Measurements from ENCODE around the gene SBK2.

SBK2 gene

GRCh38 chr19:55486043-55486970 is 50.6 kb downstream of the SBK2 start:
- WGBS, 2 donors (ENCODE audit: extremely low coverage in 2 of 2, insufficient read length in 2 of 2, insufficient replicate concordance in 1 of 2): no CpG with 5 or more reads among the region's 53 CpGs
- H2AK5ac ChIP-seq (ENCODE audit: low read depth, low read length): peak overlapping the region; percentile 81
- no peak overlapping the region for H3K18ac ChIP-seq (ENCODE audit: low read length)
- no peak overlapping the region for H4K91ac ChIP-seq (ENCODE audit: low read depth, low read length, poor library complexity)
- peak overlapping the region; percentile 18 for H3K23ac ChIP-seq (ENCODE audit: low read depth, low read length, poor library complexity)
- peak overlapping the region in 1 of 2 donors; percentile 82 for H3K4me3 ChIP-seq (ENCODE audit: low read length in 2 of 2)
- no peaks in the 10 kb centered on the region for H3K9me3 ChIP-seq (replicated peaks in 1 of 2; ENCODE audit: control insufficient read depth in 2 of 2, insufficient read depth in 1 of 2, low read depth in 1 of 2, low read length in 2 of 2)
- H3K27me3 ChIP-seq (ENCODE audit: control insufficient read depth in 3 of 3, insufficient read depth in 3 of 3, low read depth in 1 of 3, low read length in 3 of 3): no peaks in the 10 kb centered on the region
- H3K14ac ChIP-seq (ENCODE audit: low read length): peak overlapping the region; percentile 63
- H2BK120ac ChIP-seq (ENCODE audit: low read depth, low read length): no peak overlapping the region
- H3K79me1 ChIP-seq (ENCODE audit: low read depth, low read length): peaks cover 16% of the 10 kb centered on the region
- peaks cover 38 to 49% of the 10 kb centered on the region in 2 donors for H3K4me1 ChIP-seq (ENCODE audit: control insufficient read depth in 2 of 2, insufficient read depth in 1 of 2, low read depth in 1 of 2, low read length in 2 of 2)
- H2AFZ ChIP-seq (ENCODE audit: low read length): no peak overlapping the region
- H2BK15ac ChIP-seq (ENCODE audit: low read length): peak overlapping the region; percentile 89
- peak overlapping the region; percentile 53 for H3K4ac ChIP-seq (ENCODE audit: low read length)
- H3K27ac ChIP-seq (replicated peaks; ENCODE audit: low read length): peak overlapping the region; percentile 4
- peak overlapping the region; percentile 77 for H3K4me2 ChIP-seq (ENCODE audit: insufficient read depth, low read length, poor library complexity, severe bottlenecking)
- H4K8ac ChIP-seq (ENCODE audit: low read depth, low read length): no peak overlapping the region
- peak overlapping the region; percentile 93 for H3K9ac ChIP-seq (ENCODE audit: low read depth, low read length, poor library complexity)
- peak overlapping the region; percentile 91 for H2BK5ac ChIP-seq (ENCODE audit: low read length)
- H3K36me3 ChIP-seq (replicated peaks in 1 of 2; ENCODE audit: control insufficient read depth in 2 of 2, insufficient read depth in 2 of 2, low read length in 2 of 2): peaks cover 4 to 10% of the 10 kb centered on the region in 2 donors
- no peak overlapping the region for H2BK12ac ChIP-seq (ENCODE audit: low read length)
- DNase-seq (ENCODE audit: low spot score): no peak

DNA sequence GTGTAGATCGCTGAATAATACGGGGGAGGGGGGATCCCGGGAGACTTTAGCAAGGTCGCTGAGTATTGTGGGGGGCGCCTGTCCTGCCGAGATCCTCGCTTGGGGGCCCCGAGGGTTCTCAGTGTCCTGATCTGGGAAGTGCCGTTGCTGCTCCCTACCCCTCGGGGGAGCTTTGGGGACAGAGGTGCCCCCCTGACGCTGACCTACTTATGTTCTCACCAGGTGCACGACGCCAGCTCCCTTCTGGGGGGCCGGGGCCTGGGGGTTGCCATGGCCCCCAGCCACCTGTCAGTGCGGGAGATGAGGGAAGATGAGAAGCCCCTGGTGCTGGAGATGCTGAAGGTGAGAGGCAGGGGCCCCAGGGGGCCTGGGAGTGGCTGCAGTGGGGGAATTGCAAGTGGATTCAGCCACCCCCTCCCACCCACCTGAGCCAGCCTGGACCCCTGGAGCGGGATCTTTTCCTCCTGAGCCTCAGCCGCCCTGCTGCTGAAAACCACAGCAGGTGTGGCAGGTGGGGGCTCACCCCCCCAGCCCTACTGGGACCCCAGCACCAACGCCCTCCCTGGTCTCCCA is 51.4 kb downstream of the SBK2 start:
- no peak for DNase-seq (ENCODE audit: low spot score)
- peaks cover 39 to 43% of the 10 kb centered on the region in 2 donors for H3K4me1 ChIP-seq (ENCODE audit: control insufficient read depth in 2 of 2, insufficient read depth in 1 of 2, low read depth in 1 of 2, low read length in 2 of 2)
- peaks cover 4 to 14% of the 10 kb centered on the region in 2 donors for H3K36me3 ChIP-seq (replicated peaks in 1 of 2; ENCODE audit: control insufficient read depth in 2 of 2, insufficient read depth in 2 of 2, low read length in 2 of 2)
- H2AFZ ChIP-seq (ENCODE audit: low read length): peak overlapping the region; percentile 91
- no peak overlapping the region for H3K4ac ChIP-seq (ENCODE audit: low read length)
- H3K18ac ChIP-seq (ENCODE audit: low read length): peak overlapping the region; percentile 95
- peak overlapping the region; percentile 100 for H2AK5ac ChIP-seq (ENCODE audit: low read depth, low read length)
- H2BK5ac ChIP-seq (ENCODE audit: low read length): peak overlapping the region; percentile 75
- no peak overlapping the region for H4K8ac ChIP-seq (ENCODE audit: low read depth, low read length)
- peak overlapping the region; percentile 45 for H2BK15ac ChIP-seq (ENCODE audit: low read length)
- H3K4me2 ChIP-seq (ENCODE audit: insufficient read depth, low read length, poor library complexity, severe bottlenecking): peak overlapping the region; percentile 77
- peak overlapping the region; percentile 82 to 83 for H3K4me3 ChIP-seq (ENCODE audit: low read length in 2 of 2)
- no peak overlapping the region for H4K91ac ChIP-seq (ENCODE audit: low read depth, low read length, poor library complexity)
- peak overlapping the region; percentile 46 for H3K27ac ChIP-seq (replicated peaks; ENCODE audit: low read length)
- H3K14ac ChIP-seq (ENCODE audit: low read length): peak overlapping the region; percentile 82
- H3K23ac ChIP-seq (ENCODE audit: low read depth, low read length, poor library complexity): peak overlapping the region; percentile 97
- no peaks in the 10 kb centered on the region for H3K27me3 ChIP-seq (ENCODE audit: control insufficient read depth in 3 of 3, insufficient read depth in 3 of 3, low read depth in 1 of 3, low read length in 3 of 3)
- WGBS, 2 donors (ENCODE audit: extremely low coverage in 2 of 2, insufficient read length in 2 of 2, insufficient replicate concordance in 1 of 2): no CpG with 5 or more reads among the region's 18 CpGs
- peak overlapping the region; percentile 93 for H3K9ac ChIP-seq (ENCODE audit: low read depth, low read length, poor library complexity)
- no peak overlapping the region for H2BK12ac ChIP-seq (ENCODE audit: low read length)
- no peaks in the 10 kb centered on the region for H3K9me3 ChIP-seq (replicated peaks in 1 of 2; ENCODE audit: control insufficient read depth in 2 of 2, insufficient read depth in 1 of 2, low read depth in 1 of 2, low read length in 2 of 2)
- peaks cover 16% of the 10 kb centered on the region for H3K79me1 ChIP-seq (ENCODE audit: low read depth, low read length)
- no peak overlapping the region for H2BK120ac ChIP-seq (ENCODE audit: low read depth, low read length)

GRCh38 chr19:55484593-55485438 is 52.1 kb downstream of the SBK2 start, which contains the start of gene NAT14:
Gene NAT14 (plus strand): TSS chr19:55485188. CDS start chr19:55485709, 521 bp downstream.
- DNase-seq (ENCODE audit: low spot score): peak; percentile 86
- H3K27ac ChIP-seq (replicated peaks; ENCODE audit: low read length): peak within 1 kb of the TSS; percentile 86
- WGBS, 2 donors (ENCODE audit: extremely low coverage in 2 of 2, insufficient read length in 2 of 2, insufficient replicate concordance in 1 of 2): no CpG with 5 or more reads among the region's 78 CpGs

More at GRCh38 chr19:55484593-55485438, 52.1 kb downstream of the SBK2 start, which contains the start of gene NAT14:
- Histone ChIP-seq H4K91ac (ENCODE audit: low read depth, low read length, poor library complexity) (no peak within 1 kb of the TSS), H2BK15ac (ENCODE audit: low read length) (peak within 1 kb of the TSS; percentile 79), H2AK5ac (ENCODE audit: low read depth, low read length) (peak within 1 kb of the TSS; percentile 100), H3K4me3 (ENCODE audit: low read length in 2 of 2) (peak within 1 kb of the TSS; percentile 82 to 83), H2BK120ac (ENCODE audit: low read depth, low read length) (peak within 1 kb of the TSS; percentile 87), H4K8ac (ENCODE audit: low read depth, low read length) (peak within 1 kb of the TSS; percentile 43), H2AFZ (ENCODE audit: low read length) (peak within 1 kb of the TSS; percentile 91), H3K23ac (ENCODE audit: low read depth, low read length, poor library complexity) (peak within 1 kb of the TSS; percentile 97), H3K18ac (ENCODE audit: low read length) (peak within 1 kb of the TSS; percentile 98), H3K9ac (ENCODE audit: low read depth, low read length, poor library complexity) (peak within 1 kb of the TSS; percentile 93), H3K4me2 (ENCODE audit: insufficient read depth, low read length, poor library complexity, severe bottlenecking) (peak within 1 kb of the TSS; percentile 83), H3K14ac (ENCODE audit: low read length) (peak within 1 kb of the TSS; percentile 82), H3K79me1 (ENCODE audit: low read depth, low read length) (peaks cover 18% of the 10 kb centered on the region), H2BK12ac (ENCODE audit: low read length) (peak within 1 kb of the TSS; percentile 58), H3K27me3 (ENCODE audit: control insufficient read depth in 3 of 3, insufficient read depth in 3 of 3, low read depth in 1 of 3, low read length in 3 of 3) (no peaks in the 10 kb centered on the region), H3K4ac (ENCODE audit: low read length) (peak within 1 kb of the TSS; percentile 37), H3K9me3 (replicated peaks in 1 of 2; ENCODE audit: control insufficient read depth in 2 of 2, insufficient read depth in 1 of 2, low read depth in 1 of 2, low read length in 2 of 2) (no peaks in the 10 kb centered on the region), H2BK5ac (ENCODE audit: low read length) (peak within 1 kb of the TSS; percentile 93), H3K4me1 (ENCODE audit: control insufficient read depth in 2 of 2, insufficient read depth in 1 of 2, low read depth in 1 of 2, low read length in 2 of 2) (peaks cover 39 to 43% of the 10 kb centered on the region in 2 donors), H3K36me3 (replicated peaks in 1 of 2; ENCODE audit: control insufficient read depth in 2 of 2, insufficient read depth in 2 of 2, low read length in 2 of 2) (peaks cover 4 to 14% of the 10 kb centered on the region in 2 donors)
